Adipocyte (in vitro differentiated cells): ENCODE data around the gene PADI6.
"Not testable (repeated sequence)": the region's sequence is repeated elsewhere in the genome, so short reads cannot be mapped to it uniquely, and the experiment has no call there.

Source experiments
- DNase-seq: peaks from one replicate; pipeline ENCODE4 v3.0.0-alpha.2; 2015; ENCODE audit warnings: low read depth
- H3K27me3 ChIP-seq: replicated peaks from 2 replicates; pipeline ENCODE4 v1.7.0; 2013; ENCODE audit warnings: mild to moderate bottlenecking, low read length, moderate library complexity; ENCODE audit not compliant: control insufficient read depth, insufficient read depth
- H3K36me3 ChIP-seq: 2 replicates; pipeline ENCODE4 v1.7.0; 2013; ENCODE audit warnings: low read length, mild to moderate bottlenecking, moderate library complexity; ENCODE audit not compliant: control insufficient read depth, insufficient read depth, severe bottlenecking
- H3K4me1 ChIP-seq: 2 replicates; pipeline ENCODE4 v1.7.0; 2013; ENCODE audit warnings: mild to moderate bottlenecking, low read length, moderate library complexity; ENCODE audit not compliant: control insufficient read depth, insufficient read depth
- H3K4me3 ChIP-seq: 2 replicates; pipeline ENCODE4 v1.7.0; 2013; ENCODE audit warnings: mild to moderate bottlenecking, low read length, moderate library complexity
- H3K9ac ChIP-seq: 2 replicates; pipeline ENCODE4 v1.7.0; 2013; ENCODE audit warnings: mild to moderate bottlenecking, low read length, moderate library complexity
- H3K9me3 ChIP-seq: 2 replicates; pipeline ENCODE4 v1.7.0; 2013; ENCODE audit warnings: mild to moderate bottlenecking, low read length, moderate library complexity; ENCODE audit not compliant: control insufficient read depth

The PADI6 gene

DNA sequence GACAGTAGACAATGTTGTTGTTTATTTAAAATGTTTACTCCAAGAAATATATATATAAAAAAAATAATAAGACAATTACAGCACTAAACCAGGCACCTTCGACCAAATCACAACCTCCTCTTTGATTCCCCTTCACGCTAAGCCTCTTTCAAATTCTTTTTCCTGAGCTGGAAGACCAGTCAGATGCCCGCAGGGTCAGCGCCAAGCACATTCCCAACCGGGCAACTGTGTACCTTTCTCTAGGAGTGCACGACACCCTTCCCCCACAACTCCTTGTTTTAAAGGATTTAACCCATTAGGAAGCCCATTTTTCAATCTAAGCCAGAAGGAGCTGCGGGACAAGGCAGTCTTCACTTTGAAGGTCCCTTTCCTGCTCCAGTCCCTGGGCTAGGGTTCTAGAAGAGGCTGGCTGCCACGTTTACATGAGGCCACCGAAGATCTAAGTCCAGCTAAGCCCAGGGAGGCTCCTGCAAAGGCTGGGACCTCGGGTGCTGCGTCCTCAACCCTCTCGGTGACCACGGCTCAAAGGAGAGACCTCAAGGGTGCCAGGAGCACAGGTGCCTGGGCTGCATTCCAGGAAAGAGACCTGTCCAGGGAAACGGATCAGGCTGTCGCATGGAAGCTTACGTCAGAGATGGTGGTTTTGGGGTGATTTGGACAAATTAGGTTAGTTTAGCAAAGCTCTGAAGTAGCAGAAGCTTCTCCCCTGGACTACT is 34.9 kb downstream of the PADI6 start:
- not testable (repeated sequence) for H3K9me3 ChIP-seq, H3K27me3 ChIP-seq, H3K4me3 ChIP-seq, H3K9ac ChIP-seq, H3K4me1 ChIP-seq, DNase-seq
- peaks cover 47% of the 10 kb centered on the region for H3K36me3 ChIP-seq

DNA sequence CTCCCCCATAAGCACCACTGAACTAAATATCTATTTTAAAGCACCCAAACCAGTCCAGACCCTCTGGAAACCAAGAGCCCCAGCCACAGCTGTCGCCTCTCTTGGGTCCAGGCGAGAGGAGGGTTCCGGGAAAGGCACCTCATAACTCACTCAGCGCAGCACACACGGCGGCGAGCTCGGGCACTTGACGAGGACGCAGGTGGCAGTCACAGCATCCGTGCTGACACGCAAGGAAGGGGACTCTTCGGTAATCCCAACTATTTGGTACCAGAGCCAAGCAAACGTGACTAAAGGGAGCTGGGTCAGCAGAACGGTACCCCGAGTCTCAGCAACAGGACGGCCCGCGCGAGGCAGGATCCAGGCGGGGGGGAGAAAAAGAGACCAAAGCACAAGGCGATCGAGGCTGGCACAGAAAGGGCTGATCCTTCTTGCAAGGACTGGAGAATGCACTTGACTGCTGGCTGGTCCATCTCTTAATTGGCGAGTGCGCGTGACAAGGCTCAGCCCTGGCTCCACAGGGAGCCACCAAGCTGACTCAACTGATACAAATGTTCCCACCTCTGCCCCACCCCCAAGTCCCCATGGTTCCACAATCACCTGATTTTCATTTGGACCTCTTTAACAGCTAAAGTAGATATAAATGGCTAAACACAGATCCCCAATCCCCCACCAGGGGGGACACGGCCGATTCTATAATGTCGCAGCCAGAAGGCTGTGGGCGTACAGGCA is 36.0 kb downstream of the PADI6 start:
- DNase-seq, H3K9me3 ChIP-seq, H3K27me3 ChIP-seq, H3K4me3 ChIP-seq, H3K9ac ChIP-seq, H3K4me1 ChIP-seq: not testable (repeated sequence)
- H3K36me3 ChIP-seq, result peaks cover 57% of the 10 kb centered on the region

DNA sequence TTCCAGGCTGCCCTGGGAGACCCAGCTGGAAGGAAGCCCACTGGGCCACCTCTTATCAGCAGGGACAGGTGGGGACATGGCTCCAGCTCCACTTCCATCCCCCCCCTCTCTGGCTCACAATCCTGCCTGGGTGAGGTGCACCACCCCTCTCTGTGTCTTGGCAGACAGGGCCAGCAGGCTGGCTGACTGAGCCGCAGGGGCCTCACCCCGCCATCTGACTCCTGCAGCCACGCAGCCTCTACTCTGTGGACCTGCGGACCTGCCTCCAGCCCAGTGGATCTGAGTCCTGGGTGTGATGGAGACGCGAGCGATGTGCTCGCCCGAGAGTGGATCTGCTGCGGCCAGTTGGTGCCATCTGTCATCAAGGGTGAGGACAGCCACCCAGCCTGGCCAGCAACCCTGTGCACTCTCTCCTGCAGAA is 37.4 kb downstream of the PADI6 start:
- Histone ChIP-seq H3K9me3 (no peaks in the 10 kb centered on the region), H3K4me1 (no peaks in the 10 kb centered on the region), H3K9ac (no peak overlapping the region), H3K36me3 (peaks cover 69% of the 10 kb centered on the region), H3K4me3 (no peak overlapping the region), H3K27me3 (no peaks in the 10 kb centered on the region)
- no peak for DNase-seq

- Histone ChIP-seq H3K36me3 (peaks cover 92% of the 10 kb centered on the region), H3K9me3 (no peaks in the 10 kb centered on the region), H3K4me3 (no peak overlapping the region), H3K4me1 (no peaks in the 10 kb centered on the region), H3K27me3 (no peaks in the 10 kb centered on the region), H3K9ac (no peak overlapping the region)
- DNase-seq, result no peak
These were observed 40.3 kb downstream of the PADI6 start for GRCh38 chr1:17412093-17412870.

DNA sequence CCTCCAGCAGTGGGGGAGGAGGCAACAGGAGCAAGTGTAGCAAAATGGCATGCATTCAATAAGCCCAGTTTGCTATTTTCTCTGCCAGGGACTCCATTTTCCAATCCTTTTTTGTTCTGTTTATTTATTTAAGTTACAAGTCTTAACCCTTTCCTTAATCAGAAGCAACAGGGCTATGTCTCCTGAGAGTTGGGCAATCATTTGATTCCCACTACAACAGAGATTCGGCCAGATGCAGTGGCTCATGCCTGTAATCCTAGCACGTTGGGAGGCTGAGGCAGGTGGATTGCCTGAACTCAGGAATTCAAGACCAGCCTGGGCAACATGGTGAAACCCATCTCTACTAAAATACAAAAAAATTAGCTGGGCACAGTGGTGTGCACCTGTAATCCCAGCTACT is 42.0 kb downstream of the PADI6 start:
- Histone ChIP-seq H3K9ac (no peak overlapping the region), H3K4me3 (no peak overlapping the region), H3K27me3 (no peaks in the 10 kb centered on the region), H3K36me3 (peaks cover 92% of the 10 kb centered on the region), H3K9me3 (no peaks in the 10 kb centered on the region), H3K4me1 (no peaks in the 10 kb centered on the region)
- DNase-seq, result no peak

DNA sequence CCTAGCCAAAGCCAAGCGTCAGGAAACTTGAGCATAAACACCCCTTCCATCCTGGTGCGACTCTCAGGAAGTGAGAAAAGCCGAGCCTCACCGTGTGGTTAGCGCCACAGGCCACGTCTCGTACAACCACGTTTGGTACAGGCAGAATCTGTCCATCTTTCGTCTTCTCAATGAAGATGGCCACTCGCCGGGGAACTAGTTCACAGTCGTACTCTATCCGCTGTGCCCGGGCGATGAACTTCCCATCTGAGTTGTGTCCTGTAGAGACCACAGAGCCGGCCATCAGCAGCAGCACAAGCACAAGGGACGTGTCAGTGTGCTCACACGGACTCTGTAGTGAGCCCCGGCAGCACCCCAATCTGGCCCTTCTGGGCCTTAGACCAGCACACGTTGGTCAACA is 44.4 kb downstream of the PADI6 start:
- H3K9ac ChIP-seq, result no peak overlapping the region
- DNase-seq, result no peak
- H3K9me3 ChIP-seq, result no peaks in the 10 kb centered on the region
- H3K4me3 ChIP-seq, result no peak overlapping the region
- H3K4me1 ChIP-seq, result no peaks in the 10 kb centered on the region
- H3K36me3 ChIP-seq, result peaks cover 91% of the 10 kb centered on the region
- no peaks in the 10 kb centered on the region for H3K27me3 ChIP-seq

- H3K4me1 ChIP-seq, result peaks cover 12% of the 10 kb centered on the region
- peaks cover 90% of the 10 kb centered on the region for H3K36me3 ChIP-seq
- DNase-seq, result peak; percentile 77
- no peaks in the 10 kb centered on the region for H3K27me3 ChIP-seq
- H3K9ac ChIP-seq, result no peak overlapping the region
- H3K9me3 ChIP-seq, result no peaks in the 10 kb centered on the region
- H3K4me3 ChIP-seq, result no peak overlapping the region
These were observed 47.8 kb downstream of the PADI6 start for GRCh38 chr1:17419626-17420328.

GRCh38 chr1:17420391-17420918 is 48.5 kb downstream of the PADI6 start:
- DNase-seq, result no peak
- Histone ChIP-seq H3K9ac (no peak overlapping the region), H3K36me3 (peaks cover 90% of the 10 kb centered on the region), H3K4me1 (peaks cover 15% of the 10 kb centered on the region), H3K27me3 (no peaks in the 10 kb centered on the region), H3K4me3 (no peak overlapping the region), H3K9me3 (no peaks in the 10 kb centered on the region)

DNA sequence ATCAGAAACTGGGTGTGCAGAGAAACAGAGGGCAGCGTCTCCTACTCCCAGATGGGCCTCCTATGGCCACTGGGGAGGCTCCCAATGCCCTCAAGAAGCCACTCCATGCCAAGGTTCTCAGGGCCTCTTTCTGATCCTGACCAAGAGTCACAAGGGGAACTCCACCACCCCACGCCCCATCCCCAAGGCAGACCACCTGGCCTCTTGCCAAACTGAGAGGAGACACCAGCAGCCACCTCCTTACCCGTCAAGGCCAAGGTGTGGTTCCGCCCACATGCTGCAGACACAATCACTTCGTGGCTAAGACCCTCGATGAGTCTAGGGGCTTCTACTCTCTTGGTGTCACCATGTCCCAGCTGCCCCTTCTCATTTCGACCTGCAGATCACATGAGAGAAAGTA is 50.5 kb downstream of the PADI6 start:
- H3K36me3 ChIP-seq, result peaks cover 92% of the 10 kb centered on the region
- H3K27me3 ChIP-seq, result no peaks in the 10 kb centered on the region
- no peak overlapping the region for H3K9ac ChIP-seq
- H3K4me1 ChIP-seq, result peaks cover 15% of the 10 kb centered on the region
- H3K4me3 ChIP-seq, result no peak overlapping the region
- DNase-seq, result no peak
- no peaks in the 10 kb centered on the region for H3K9me3 ChIP-seq

- H3K27me3 ChIP-seq, result no peaks in the 10 kb centered on the region
- H3K36me3 ChIP-seq, result peaks cover 94% of the 10 kb centered on the region
- H3K9me3 ChIP-seq, result no peaks in the 10 kb centered on the region
- DNase-seq, result no peak
- no peak overlapping the region for H3K4me3 ChIP-seq
- H3K4me1 ChIP-seq, result peaks cover 15% of the 10 kb centered on the region
- no peak overlapping the region for H3K9ac ChIP-seq
These were observed 51.8 kb downstream of the PADI6 start for GRCh38 chr1:17423781-17424245.
